GM21423 (cell line): Measurements from ENCODE around the gene BRF1.
"Not testable (repeated sequence)": the region's sequence is repeated elsewhere in the genome, so short reads cannot be mapped to it uniquely, and the experiment has no call there.

ENCODE experiments used
- ATAC-seq: cut with Tn5 transposase; IDR thresholded peaks from one replicate; pipeline ENCODE4 v1.9.1; 2021; ENCODE audit warnings: mild to moderate bottlenecking, moderate library complexity; ENCODE audit not compliant: unreplicated experiment

BRF1 gene

GRCh38 chr14:105333020-105333490, 32.3 kb upstream of the BRF1 start:
- ATAC-seq: no peak

- ATAC-seq: no peak
These were observed 31.6 kb upstream of the BRF1 start for GRCh38 chr14:105332350-105332874.

GRCh38 chr14:105331575-105332349, 31.0 kb upstream of the BRF1 start:
- ATAC-seq: no peak

- ATAC-seq: no peak
These were observed 29.7 kb upstream of the BRF1 start for GRCh38 chr14:105330491-105330895.

GRCh38 chr14:105329411-105330150, 28.8 kb upstream of the BRF1 start:
- ATAC-seq: no peak

- ATAC-seq: no peak
These were observed 28.0 kb upstream of the BRF1 start for GRCh38 chr14:105328678-105329390.

- ATAC-seq: no peak
These were observed 27.4 kb upstream of the BRF1 start for GRCh38 chr14:105328070-105328677.

- not testable (repeated sequence) for ATAC-seq
These were observed 26.9 kb upstream of the BRF1 start for GRCh38 chr14:105327695-105328045.

GRCh38 chr14:105326891-105327694, 26.3 kb upstream of the BRF1 start:
- ATAC-seq: no peak

GRCh38 chr14:105326568-105326867, 25.7 kb upstream of the BRF1 start:
- ATAC-seq: no peak

GRCh38 chr14:105325716-105326567, 25.1 kb upstream of the BRF1 start:
- ATAC-seq: no peak

- no peak for ATAC-seq
These were observed 24.5 kb upstream of the BRF1 start for GRCh38 chr14:105325303-105325702.

GRCh38 chr14:105324871-105325270, 24.1 kb upstream of the BRF1 start:
- no peak for ATAC-seq

GRCh38 chr14:105324080-105324778, 23.4 kb upstream of the BRF1 start:
- no peak for ATAC-seq

GRCh38 chr14:105323663-105324062, 22.9 kb upstream of the BRF1 start:
- ATAC-seq: no peak

GRCh38 chr14:105322791-105323556, 22.2 kb upstream of the BRF1 start:
- ATAC-seq: no peak

- no peak for ATAC-seq
These were observed 16.7 kb upstream of the BRF1 start for GRCh38 chr14:105317546-105317945.

GRCh38 chr14:105316968-105317510, 16.2 kb upstream of the BRF1 start:
- no peak for ATAC-seq
